Bronchial epithelial cell (primary cell): ENCODE results near the gene BAAT. TPM values are rescaled to one million over a fixed set of nuclear protein-coding genes. Genes with fewer than 3 reads are reported as not detected.

ENCODE experiments used
- DNase-seq: peaks from one replicate; pipeline ENCODE4 v3.0.0-alpha.2; 2010; ENCODE audit warnings: low read depth
- FAIRE-seq: peaks from 2 replicates; lab custom pipeline; 2011; peaks lifted over from hg19 to GRCh38; lab: Jason Lieb, UNC
- H3K27me3 ChIP-seq: 2 replicates; pipeline ENCODE4 v1.5.1; 2011; ENCODE audit warnings: low read length; ENCODE audit not compliant: control insufficient read depth, insufficient read depth
- H3K36me3 ChIP-seq: 2 replicates; pipeline ENCODE4 v1.5.1; 2011; ENCODE audit warnings: low read length; ENCODE audit not compliant: control insufficient read depth, insufficient read depth
- H3K4me3 ChIP-seq: 2 replicates; pipeline ENCODE4 v1.5.1; 2011; ENCODE audit warnings: mild to moderate bottlenecking, low read depth, low read length, control low read depth
- total RNA-seq: library from RNA; depleted of rRNA; stranded (reverse); fragments of >200 nt; gene quantifications from 2 replicates; pipeline ENCODE4 v1.2.1, GENCODE V29; 2014
- TF ChIP-seq, protein P1 (sequence below): IDR thresholded peaks from 2 replicates; pipeline ENCODE4 v1.5.1; 2011; ENCODE audit warnings: mild to moderate bottlenecking, moderate library complexity, low read length, control low read depth, inconsistent platforms; ENCODE audit not compliant: insufficient read depth, severe bottlenecking

Gene BAAT
- total RNA-seq, 1 donor from 2014 or later: 0.26 TPM

- TF ChIP-seq, protein P1, sequence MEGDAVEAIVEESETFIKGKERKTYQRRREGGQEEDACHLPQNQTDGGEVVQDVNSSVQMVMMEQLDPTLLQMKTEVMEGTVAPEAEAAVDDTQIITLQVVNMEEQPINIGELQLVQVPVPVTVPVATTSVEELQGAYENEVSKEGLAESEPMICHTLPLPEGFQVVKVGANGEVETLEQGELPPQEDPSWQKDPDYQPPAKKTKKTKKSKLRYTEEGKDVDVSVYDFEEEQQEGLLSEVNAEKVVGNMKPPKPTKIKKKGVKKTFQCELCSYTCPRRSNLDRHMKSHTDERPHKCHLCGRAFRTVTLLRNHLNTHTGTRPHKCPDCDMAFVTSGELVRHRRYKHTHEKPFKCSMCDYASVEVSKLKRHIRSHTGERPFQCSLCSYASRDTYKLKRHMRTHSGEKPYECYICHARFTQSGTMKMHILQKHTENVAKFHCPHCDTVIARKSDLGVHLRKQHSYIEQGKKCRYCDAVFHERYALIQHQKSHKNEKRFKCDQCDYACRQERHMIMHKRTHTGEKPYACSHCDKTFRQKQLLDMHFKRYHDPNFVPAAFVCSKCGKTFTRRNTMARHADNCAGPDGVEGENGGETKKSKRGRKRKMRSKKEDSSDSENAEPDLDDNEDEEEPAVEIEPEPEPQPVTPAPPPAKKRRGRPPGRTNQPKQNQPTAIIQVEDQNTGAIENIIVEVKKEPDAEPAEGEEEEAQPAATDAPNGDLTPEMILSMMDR: peak; percentile 57
- FAIRE-seq (no peak), DNase-seq (peak; percentile 68)
- Histone ChIP-seq H3K4me3 (no peak overlapping the region), H3K27me3 (no peaks in the 10 kb centered on the region), H3K36me3 (no peaks in the 10 kb centered on the region)
These were observed 3.2 kb upstream of the BAAT start for GRCh38 chr9:101387871-101388506.

DNA sequence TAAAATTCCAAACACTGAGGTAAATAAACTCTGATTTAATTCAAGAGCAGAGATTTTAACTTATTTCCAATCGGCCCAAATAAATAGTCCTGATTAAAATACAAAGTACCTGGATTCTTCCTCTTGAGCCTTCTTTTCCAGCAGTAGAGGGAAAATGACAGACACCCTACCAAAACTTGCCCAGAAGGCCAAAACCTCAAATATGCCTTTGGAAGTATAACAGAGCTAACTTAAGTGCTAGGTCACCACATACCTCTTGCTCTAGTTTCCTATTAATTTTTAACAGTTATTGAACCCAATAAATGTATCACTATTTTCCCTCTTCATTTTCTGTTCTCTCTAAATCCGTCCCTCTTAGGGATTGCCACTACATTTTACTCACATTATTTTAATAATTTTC is 1.4 kb downstream of the BAAT start:
- Histone ChIP-seq H3K27me3 (no peaks in the 10 kb centered on the region), H3K4me3 (no peak overlapping the region), H3K36me3 (no peaks in the 10 kb centered on the region)
- TF ChIP-seq, protein P1: no peak
- FAIRE-seq (no peak), DNase-seq (no peak)

DNA sequence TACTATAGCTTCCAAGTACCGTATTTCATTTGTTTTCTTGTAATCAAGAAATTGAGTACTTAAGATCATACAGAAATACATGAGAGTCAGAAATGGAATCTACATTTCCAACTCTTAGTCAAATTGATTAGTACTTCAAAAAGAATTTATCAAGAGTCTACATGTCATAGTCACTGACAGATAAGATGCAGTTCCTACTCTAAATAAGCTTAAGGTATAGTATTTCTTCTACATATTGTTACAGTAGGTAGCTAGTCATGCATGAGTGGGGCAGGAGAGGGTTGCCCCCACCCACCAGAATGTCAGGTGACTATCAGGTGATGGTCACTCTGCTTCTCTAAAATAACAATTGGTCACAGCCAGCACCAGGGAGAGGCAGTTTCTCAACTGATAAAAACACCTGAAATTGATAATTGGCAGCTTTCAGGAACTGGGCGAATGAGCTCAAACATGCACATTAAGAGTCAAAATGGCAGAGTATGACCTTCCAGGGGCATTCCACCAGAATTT is 2.9 kb downstream of the BAAT start:
- DNase-seq: peak; percentile 70
- Histone ChIP-seq H3K4me3 (no peak overlapping the region), H3K27me3 (no peaks in the 10 kb centered on the region), H3K36me3 (no peaks in the 10 kb centered on the region)
- TF ChIP-seq, protein P1: no peak
- FAIRE-seq: no peak

DNA sequence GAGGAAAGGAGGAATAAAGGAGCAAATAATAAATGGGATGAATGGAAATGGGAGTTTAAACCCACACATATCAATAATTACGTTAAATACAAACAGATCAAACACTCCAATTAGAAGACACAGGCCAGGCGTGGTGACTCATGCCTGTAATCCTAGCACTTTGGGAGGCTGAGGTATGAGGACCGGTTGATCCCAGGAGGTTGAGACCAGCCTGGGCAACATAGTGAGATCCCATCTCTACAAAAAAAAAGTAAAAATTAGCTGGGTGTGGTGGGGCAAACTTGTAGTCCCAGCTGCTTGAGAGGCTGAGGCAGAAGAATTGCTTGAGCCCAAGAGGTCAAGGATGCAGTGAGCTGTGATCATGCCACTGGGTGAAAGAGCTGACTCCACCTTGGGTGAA is 3.7 kb downstream of the BAAT start:
- H3K27me3 ChIP-seq: no peaks in the 10 kb centered on the region
- DNase-seq (no peak), FAIRE-seq (no peak)
- H3K36me3 ChIP-seq: no peaks in the 10 kb centered on the region
- TF ChIP-seq, protein P1: no peak
- no peak overlapping the region for H3K4me3 ChIP-seq

GRCh38 chr9:101380295-101380694 is 4.5 kb downstream of the BAAT start:
- no peak for FAIRE-seq
- peak; percentile 59 for DNase-seq
- TF ChIP-seq, protein P1: no peak
- no peaks in the 10 kb centered on the region for H3K27me3 ChIP-seq
- no peaks in the 10 kb centered on the region for H3K36me3 ChIP-seq
- no peak overlapping the region for H3K4me3 ChIP-seq
